Lower leg skin (tissue), 4 donors: ENCODE results near the gene DOK1. TPM values are rescaled to one million over a fixed set of nuclear protein-coding genes. Genes with fewer than 3 reads are reported as not detected.

Experiments
- DNase-seq, 2 donors: peaks; one replicate each; pipeline ENCODE4 v3.0.0-alpha.2; 2019; ENCODE audit warnings: low spot score in 2 of 2
- H3K4me3 ChIP-seq: fragments of 200-600 bp; sonication (generic); 2 replicates; pipeline ENCODE4 v1.5.1; 2017; ENCODE audit warnings: mild to moderate bottlenecking, low read depth; ENCODE audit not compliant: poor library complexity, severe bottlenecking
- CTCF ChIP-seq, 3 donors: fragments of 450-650 bp; IDR thresholded peaks; one replicate each; pipeline ENCODE4 v1.5.1; 2016; ENCODE audit warnings: antibody characterized with exemption in 3 of 3, mild to moderate bottlenecking in 3 of 3, moderate library complexity in 2 of 3
- POLR2A ChIP-seq, 2 donors: fragments of 450-650 bp; IDR thresholded peaks; one replicate each; pipeline ENCODE4 v1.6.1; 2016 to 2017; ENCODE audit warnings: antibody characterized with exemption in 2 of 2, mild to moderate bottlenecking in 1 of 2, moderate library complexity in 1 of 2
- WGBS, 2 donors: methylation state at CpG; one replicate each; pipeline ENCODE4 v1.1.5; 2018; 5-methylcytosine and 5-hydroxymethylcytosine counted together
- intact Hi-C: fragments of 100-400 bp; cut with DNase I; formaldehyde crosslinking; loops from one replicate; pipeline ENCODE4 v1.15.0; 2023; ENCODE audit warnings: low total_unique reads
- total RNA-seq, 4 donors: library from RNA; depleted of rRNA; stranded (reverse); fragments of >200 nt; gene quantifications; one replicate each; pipeline ENCODE4 v1.1.0, GENCODE V29; 2016

Gene DOK1
- total RNA-seq, 4 donors from 2014 or later: 3.8 to 7.2 (median 4.7) TPM

GRCh38 chr2:74515271-74515980, 39.1 kb upstream of the DOK1 start:
- TF ChIP-seq CTCF (IDR thresholded peaks at IDR 0.05): no peak
- no peak for TF ChIP-seq POLR2A (IDR thresholded peaks at IDR 0.05)
- peak overlapping the region; percentile 1 for H3K4me3 ChIP-seq
- intact Hi-C loops: no loop called here
- DNase-seq: no peak
- 8 to 10% methylated on average over 23 to 42 of the region's 60 CpGs for WGBS, 2 donors

DNA sequence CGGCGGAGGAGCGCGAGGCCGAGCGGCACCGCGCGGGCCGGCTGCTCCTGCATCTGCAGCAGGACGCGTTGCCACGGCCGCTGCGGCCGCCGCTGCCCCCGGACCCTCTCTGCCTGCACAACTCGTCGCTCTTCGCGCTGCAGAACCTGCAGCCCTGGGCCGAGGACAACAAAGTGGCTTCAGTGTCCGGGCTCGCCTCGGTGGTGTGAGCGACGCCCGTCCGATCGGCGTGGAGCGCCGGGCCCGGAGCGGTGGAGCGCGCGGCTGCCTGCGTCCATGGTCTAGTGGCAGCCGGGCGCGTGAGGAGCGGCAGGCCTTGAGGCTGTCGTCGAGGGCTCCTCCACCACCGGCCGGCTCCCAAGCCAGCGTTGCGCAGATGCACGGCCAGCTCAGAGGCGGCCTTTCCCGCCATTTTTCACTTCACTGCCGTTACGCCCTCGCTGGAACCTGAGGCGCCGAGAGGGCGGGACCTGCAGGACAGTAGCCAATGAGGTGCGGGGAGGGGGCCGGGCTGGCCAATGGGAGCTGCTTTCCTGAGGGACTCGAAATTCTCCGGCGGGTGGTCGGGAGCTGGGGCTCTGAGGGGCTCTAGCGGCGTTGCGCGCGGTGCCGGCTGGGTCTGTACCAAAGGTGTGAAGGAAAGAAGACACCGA, 38.4 kb upstream of the DOK1 start:
- no peak for DNase-seq

DNA sequence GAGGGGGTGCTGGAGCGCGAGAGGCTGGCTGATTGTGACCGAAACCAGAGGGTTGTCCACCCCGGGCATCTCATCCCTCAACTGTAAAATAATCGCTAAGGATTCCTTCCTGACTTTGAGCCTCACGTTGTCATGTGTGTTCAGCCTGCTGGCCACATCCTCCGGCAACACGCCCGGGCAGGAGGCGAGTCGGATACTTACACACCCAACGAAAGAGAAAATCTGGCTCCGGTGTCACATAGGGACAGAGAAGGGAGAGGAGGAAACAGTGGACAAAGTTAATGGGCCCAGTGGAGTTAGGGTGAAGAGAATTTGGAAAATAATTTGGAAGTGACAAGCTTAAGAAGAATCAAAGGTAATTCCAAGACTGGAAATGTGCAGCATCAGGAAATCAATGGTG, 37.9 kb upstream of the DOK1 start:
- no peak overlapping the region for H3K4me3 ChIP-seq
- no peak for DNase-seq
- WGBS, 2 donors: 50 to 52% methylated on average over 13 of the region's 13 CpGs
- intact Hi-C loops: no loop called here
- TF ChIP-seq CTCF (IDR thresholded peaks at IDR 0.05) (no peak), POLR2A (IDR thresholded peaks at IDR 0.05) (no peak)

More for the DNA sequence above, 38.4 kb upstream of the DOK1 start:
- WGBS, 2 donors: 4 to 10% methylated on average over 17 to 31 of the region's 72 CpGs
- TF ChIP-seq POLR2A (IDR thresholded peaks at IDR 0.05) (no peak), CTCF (IDR thresholded peaks at IDR 0.05) (no peak)
- intact Hi-C loops: no loop called here
- H3K4me3 ChIP-seq: peak overlapping the region; percentile 1

DNA sequence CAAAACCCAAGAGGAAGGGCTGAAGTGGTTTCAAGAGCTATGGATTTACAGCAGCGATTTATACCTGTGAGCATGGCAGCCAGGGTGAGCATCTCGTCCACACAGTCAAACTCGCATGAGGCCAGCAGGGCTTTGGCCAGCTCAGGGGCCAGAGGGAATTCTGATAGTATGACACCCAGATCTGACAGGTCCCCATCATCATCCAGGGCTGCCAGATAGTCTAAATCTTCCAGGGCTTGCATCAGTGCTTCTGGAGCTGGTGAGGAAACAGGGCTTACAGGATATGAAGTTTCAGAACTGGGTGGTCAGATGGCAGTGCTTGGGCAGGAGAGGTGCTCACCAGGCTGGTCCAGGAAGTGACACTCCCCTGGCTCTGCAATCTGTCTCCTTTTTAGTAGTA, 32.0 kb upstream of the DOK1 start:
- no peak overlapping the region for H3K4me3 ChIP-seq
- intact Hi-C loops: no loop called here
- 72 to 83% methylated on average over 3 of the region's 3 CpGs for WGBS, 2 donors
- no peak for DNase-seq
- no peak for TF ChIP-seq CTCF (IDR thresholded peaks at IDR 0.05)

- intact Hi-C loops: no loop called here
- H3K4me3 ChIP-seq: no peak overlapping the region
- 69 to 87% methylated on average over 9 of the region's 9 CpGs for WGBS, 2 donors
- TF ChIP-seq CTCF (IDR thresholded peaks at IDR 0.05) (no peak), POLR2A (IDR thresholded peaks at IDR 0.05) (no peak)
- peak in 1 of 2 donors; percentile 66 for DNase-seq
Observed at GRCh38 chr2:74524005-74524404, 30.5 kb upstream of the DOK1 start.
